CD4-positive, alpha-beta T cell treated with Interleukin-1 beta for 1 hour (primary cell): ENCODE measurements around the gene AK4.
"Not testable (repeated sequence)": the region's sequence is repeated elsewhere in the genome, so short reads cannot be mapped to it uniquely, and the experiment has no call there.

Experiments
- DNase-seq, 2 donors: peaks; one replicate each; pipeline ENCODE4 v3.0.0-alpha.2; 2020 to 2022

Gene AK4

GRCh38 chr1:65148178-65148547 lies at the start of gene AK4:
Gene AK4 (plus strand): TSS chr1:65148203. CDS start chr1:65148408, 205 bp downstream.
- DNase-seq, result not testable (repeated sequence)

- no peak for DNase-seq
These were observed 44.2 kb upstream of the AK4 start for GRCh38 chr1:65103807-65104206.

GRCh38 chr1:65104854-65105534 lies 43.0 kb upstream of the AK4 start:
- DNase-seq, result no peak

GRCh38 chr1:65105596-65105995 lies 42.4 kb upstream of the AK4 start:
- no peak for DNase-seq

GRCh38 chr1:65108025-65108642 lies 39.9 kb upstream of the AK4 start:
- DNase-seq, result no peak

- DNase-seq, result no peak
These were observed 38.5 kb upstream of the AK4 start for GRCh38 chr1:65109487-65109886.

GRCh38 chr1:65112811-65113210 lies 35.2 kb upstream of the AK4 start:
- no peak for DNase-seq

- no peak for DNase-seq
These were observed 34.7 kb upstream of the AK4 start for GRCh38 chr1:65113298-65113697.

- no peak for DNase-seq
These were observed 33.7 kb upstream of the AK4 start for GRCh38 chr1:65114322-65114721.

- DNase-seq, result no peak
These were observed 28.1 kb upstream of the AK4 start for GRCh38 chr1:65119951-65120350.

- DNase-seq, result not testable (repeated sequence)
These were observed 18.9 kb upstream of the AK4 start for GRCh38 chr1:65129104-65129503.

GRCh38 chr1:65138524-65138923 lies 9.5 kb upstream of the AK4 start:
- no peak for DNase-seq

GRCh38 chr1:65139793-65140192 lies 8.2 kb upstream of the AK4 start:
- DNase-seq, result not testable (repeated sequence)

- no peak for DNase-seq
These were observed 6.6 kb upstream of the AK4 start for GRCh38 chr1:65141394-65141793.

GRCh38 chr1:65141918-65142317 lies 6.1 kb upstream of the AK4 start:
- no peak for DNase-seq

GRCh38 chr1:65143112-65143658 lies 4.8 kb upstream of the AK4 start:
- not testable (repeated sequence) for DNase-seq

GRCh38 chr1:65146908-65147423 lies 1.0 kb upstream of the AK4 start:
- no peak for DNase-seq

GRCh38 chr1:65147424-65148177 lies 402 bp upstream of the AK4 start:
- peak in 1 of 2 donors; percentile 1 for DNase-seq

- peak in 1 of 2 donors; percentile 5 for DNase-seq
These were observed 746 bp downstream of the AK4 start for GRCh38 chr1:65148548-65149350.

GRCh38 chr1:65149351-65150107 lies 1.5 kb downstream of the AK4 start:
- DNase-seq, result no peak

- DNase-seq, result no peak
These were observed 2.1 kb downstream of the AK4 start for GRCh38 chr1:65150108-65150463.
